ENCODE measurements around the gene GP5. TPM values are rescaled to one million over a fixed set of nuclear protein-coding genes. Genes with fewer than 3 reads are reported as not detected.

The GP5 gene
- total and polyA plus RNA-seq, 9 of the 15 experiments (the other 6 are each of a cell fraction or from before 2014, with no cell fraction given): 0.03 to 0.04 (median 0.04) TPM; not detected in 6

DNA sequence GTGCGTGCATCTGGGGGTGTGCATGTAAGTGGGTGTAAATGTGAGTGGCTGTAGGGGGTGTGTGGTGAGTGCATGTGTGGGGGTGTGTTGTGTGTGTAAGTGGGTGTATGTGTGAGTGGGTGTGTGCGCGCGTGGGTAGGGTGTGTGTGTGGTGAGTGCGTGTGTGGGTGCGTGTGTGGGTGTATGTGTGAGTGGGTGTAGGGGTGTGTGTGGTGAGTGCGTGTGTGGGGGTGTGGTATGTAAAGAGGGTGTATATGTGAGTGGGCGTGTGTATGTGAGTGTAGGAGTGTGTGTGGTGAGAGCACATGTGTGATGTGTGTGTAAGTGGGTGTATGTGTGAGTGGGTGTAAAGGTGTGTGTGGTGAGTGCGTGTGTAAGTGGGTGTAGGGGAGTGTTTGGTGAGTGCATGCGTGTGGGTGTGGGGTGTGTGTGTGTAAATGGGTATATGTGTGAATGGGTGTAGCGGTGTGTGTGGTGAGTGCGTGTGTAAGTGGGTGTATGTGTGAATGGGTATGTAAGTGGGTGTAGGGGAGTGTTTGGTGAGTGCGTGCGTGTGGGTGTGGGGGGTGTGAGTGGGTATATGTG lies 47.0 kb downstream of the GP5 start:
- BruUV-seq (replicated peaks): no TSS peak
- TF ChIP-seq ETV5 (CRISPR knock-in tag; IDR thresholded peaks at IDR 0.05; ENCODE audit: low read depth): no peak
- no peak for TF ChIP-seq EZH2 (IDR thresholded peaks at IDR 0.05; ENCODE audit: borderline replicate concordance, low read depth, low read length)
- TF ChIP-seq EGR1 (conservative IDR thresholded peaks at IDR 0.05): peak; percentile 95
- peak in 1 of 2 experiments; percentile 54; a peak in 1 of 4 replicates for TF ChIP-seq TRIM24 (IDR thresholded peaks at IDR 0.05)
- TF ChIP-seq ZNF197 (CRISPR knock-in tag; IDR thresholded peaks at IDR 0.05; ENCODE audit: low read depth): no peak
- TF ChIP-seq TEAD4 (IDR thresholded peaks at IDR 0.05; ENCODE audit: low read length): 0 out of 2 replicates have a peak, but pooled peaks have one; percentile 7
- no peak for TF ChIP-seq TEAD4 (CRISPR knock-in tag; IDR thresholded peaks at IDR 0.05; ENCODE audit: borderline replicate concordance)
- no peak overlapping the region for H3K27ac ChIP-seq (ENCODE audit: extremely low read depth, low read depth, low read length)
- H2AFZ ChIP-seq (ENCODE audit: low read depth, low read length): no peak overlapping the region
- ATAC-seq (no peak), DNase-seq (ENCODE audit: extremely low read depth in 1 of 4, low spot score in 3 of 4) (no peak), FAIRE-seq (no peak)
- POLR2A ChIA-PET: no interaction called here
- H3K79me2 ChIP-seq (ENCODE audit: control insufficient read depth, insufficient read depth, low read length): no peaks in the 10 kb centered on the region
- H3K9ac ChIP-seq (ENCODE audit: insufficient read depth in 1 of 2, low read depth in 2 of 2, low read length in 2 of 2): no peak overlapping the region
- H4K20me1 ChIP-seq (replicated peaks; ENCODE audit: control insufficient read depth, insufficient read depth, low read length): no peaks in the 10 kb centered on the region
- H3K36me3 ChIP-seq (ENCODE audit: control insufficient read depth, insufficient read depth, low read length): no peaks in the 10 kb centered on the region
- H3K4me1 ChIP-seq (replicated peaks in 1 of 2; ENCODE audit: control insufficient read depth in 2 of 2, insufficient read depth in 2 of 2, low read length in 2 of 2): peaks cover 0 to 11% of the 10 kb centered on the region in 2 experiments; a peak in 2 of 5 replicates
- WGBS (ENCODE audit: insufficient coverage, low coverage, missing lambda C conversion rate): 67% methylated on average over 7 of the region's 14 CpGs
- intact Hi-C loops (cut with micrococcal nuclease) (no loop called here), in situ Hi-C loops (cut with MboI) (no loop called here)
- peaks cover 14 to 15% of the 10 kb centered on the region in 2 experiments for H3K27me3 ChIP-seq (ENCODE audit: control insufficient read depth in 2 of 2, insufficient read depth in 2 of 2, low read length in 2 of 2)
- no peak overlapping the region for H3K4me3 ChIP-seq
- no peak overlapping the region for H3K4me2 ChIP-seq (ENCODE audit: insufficient read depth, low read length)
- H3K9me1 ChIP-seq (ENCODE audit: control insufficient read depth, insufficient read depth, low read length): no peaks in the 10 kb centered on the region
- CTCF ChIA-PET (ENCODE audit: low intra/inter-chr PET ratio): no interaction called here
- no peaks in the 10 kb centered on the region for H3K9me3 ChIP-seq (replicated peaks; ENCODE audit: control insufficient read depth, insufficient read depth, low read depth, low read length)

All from K562 (cell line).